H9 (cell line): ENCODE results near the gene ALDH5A1. TPM values are rescaled to one million over a fixed set of nuclear protein-coding genes. Genes with fewer than 3 reads are reported as not detected.

ENCODE experiments used
- DNase-seq: peaks from one replicate; pipeline ENCODE4 v3.0.0-alpha.2; 2017
- H2AFZ ChIP-seq: one replicate; pipeline ENCODE4 v1.6.1; 2013; ENCODE audit warnings: mild to moderate bottlenecking, low read length, control low read depth, moderate library complexity
- H2AK5ac ChIP-seq: 2 replicates; pipeline ENCODE4 v1.6.1; 2013; ENCODE audit warnings: low read length, control low read depth, mixed read lengths; ENCODE audit not compliant: insufficient read length
- H2BK120ac ChIP-seq: one replicate; pipeline ENCODE4 v1.6.1; 2013; ENCODE audit warnings: low read depth, mild to moderate bottlenecking, low read length, control low read depth, inconsistent platforms; ENCODE audit not compliant: poor library complexity, severe bottlenecking
- H2BK12ac ChIP-seq: 2 replicates; pipeline ENCODE4 v1.6.1; 2013; ENCODE audit warnings: low read length, control low read depth, mixed read lengths, low read depth; ENCODE audit not compliant: insufficient read length
- H2BK15ac ChIP-seq: 2 replicates; pipeline ENCODE4 v1.6.1; 2013; ENCODE audit warnings: low read depth, low read length, control low read depth
- H2BK20ac ChIP-seq: one replicate; pipeline ENCODE4 v1.6.1; 2013; ENCODE audit warnings: low read depth, mild to moderate bottlenecking, low read length, control low read depth, inconsistent platforms; ENCODE audit not compliant: poor library complexity, severe bottlenecking
- H2BK5ac ChIP-seq: 2 replicates; pipeline ENCODE4 v1.6.1; 2013; ENCODE audit warnings: low read length, control low read depth, mixed read lengths; ENCODE audit not compliant: insufficient read length
- H3K14ac ChIP-seq: 2 replicates; pipeline ENCODE4 v1.6.1; 2013; ENCODE audit warnings: low read length, control low read depth; ENCODE audit not compliant: insufficient read depth
- H3K18ac ChIP-seq: 2 replicates; pipeline ENCODE4 v1.6.1; 2013; ENCODE audit warnings: low read depth, mild to moderate bottlenecking, mixed read lengths, low read length, control low read depth; ENCODE audit not compliant: insufficient read length
- H3K23ac ChIP-seq: 2 replicates; pipeline ENCODE4 v1.6.1; 2013; ENCODE audit warnings: low read length, control low read depth, mixed read lengths, low read depth; ENCODE audit not compliant: insufficient read length
- H3K23me2 ChIP-seq: 2 replicates; pipeline ENCODE4 v1.6.1; 2013; ENCODE audit warnings: low read depth, mild to moderate bottlenecking, mixed read lengths, low read length, control low read depth; ENCODE audit not compliant: insufficient read length, poor library complexity, severe bottlenecking
- H3K27ac ChIP-seq: 2 replicates; pipeline ENCODE4 v1.5.1; 2013; ENCODE audit warnings: low read length, control low read depth, mixed read lengths, low read depth; ENCODE audit not compliant: insufficient read length
- H3K27me3 ChIP-seq: 2 replicates; pipeline ENCODE4 v1.6.1; 2013; ENCODE audit warnings: low read length, control low read depth, inconsistent platforms; ENCODE audit not compliant: insufficient read depth
- H3K4ac ChIP-seq: 2 replicates; pipeline ENCODE4 v1.6.1; 2013; ENCODE audit warnings: low read depth, mild to moderate bottlenecking, control low read depth, inconsistent platforms, low read length, moderate library complexity
- H3K4me1 ChIP-seq: 2 replicates; pipeline ENCODE4 v1.6.1; 2013; ENCODE audit warnings: low read length, control low read depth, inconsistent platforms; ENCODE audit not compliant: insufficient read depth
- H3K4me2 ChIP-seq: 2 replicates; pipeline ENCODE4 v1.6.1; 2013; ENCODE audit warnings: low read length, control low read depth, mixed read lengths; ENCODE audit not compliant: insufficient read length, insufficient read depth
- H3K56ac ChIP-seq: 2 replicates; pipeline ENCODE4 v1.6.1; 2013; ENCODE audit warnings: low read depth, mild to moderate bottlenecking, mixed read lengths, low read length, control low read depth; ENCODE audit not compliant: insufficient read length
- H3K79me1 ChIP-seq: 2 replicates; pipeline ENCODE4 v1.6.1; 2013; ENCODE audit warnings: low read depth, mild to moderate bottlenecking, moderate library complexity, low read length, control low read depth, inconsistent platforms; ENCODE audit not compliant: insufficient read depth, poor library complexity, severe bottlenecking
- H3K79me2 ChIP-seq: 2 replicates; pipeline ENCODE4 v1.6.1; 2013; ENCODE audit warnings: low read length, control low read depth, inconsistent platforms; ENCODE audit not compliant: insufficient read depth
- H3K9ac ChIP-seq: 2 replicates; pipeline ENCODE4 v1.6.1; 2013; ENCODE audit warnings: low read length, control low read depth, mixed read lengths; ENCODE audit not compliant: insufficient read length; ENCODE audit errors: extremely low read depth
- H3K9me3 ChIP-seq: one replicate; pipeline ENCODE4 v1.6.1; 2013; ENCODE audit warnings: low read depth, low read length, inconsistent platforms; ENCODE audit not compliant: control insufficient read depth
- H3T11ph ChIP-seq: one replicate; pipeline ENCODE4 v1.6.1; 2013; ENCODE audit warnings: mild to moderate bottlenecking, low read length, control low read depth, inconsistent platforms
- H4K20me1 ChIP-seq: one replicate; pipeline ENCODE4 v1.6.1; 2013; ENCODE audit not compliant: control insufficient read depth, insufficient read length, insufficient read depth
- H4K5ac ChIP-seq: 2 replicates; pipeline ENCODE4 v1.6.1; 2013; ENCODE audit warnings: low read depth, mild to moderate bottlenecking, mixed read lengths, low read length, control low read depth; ENCODE audit not compliant: insufficient read length
- H4K8ac ChIP-seq: replicated peaks from 2 replicates; pipeline ENCODE4 v1.6.1; 2013; ENCODE audit warnings: low read length, control low read depth, mixed read lengths, low read depth; ENCODE audit not compliant: insufficient read length
- H4K91ac ChIP-seq: 2 replicates; pipeline ENCODE4 v1.6.1; 2013; ENCODE audit warnings: low read depth, mild to moderate bottlenecking, moderate library complexity, mixed read lengths, low read length, control low read depth; ENCODE audit not compliant: insufficient read length
- H3K27ac Mint-ChIP-seq, 3 experiments: 2 replicates in 2 of 3; 3 replicates in 1 of 3; pipeline ENCODE4 v1.8.0; 2020 to 2021; ENCODE audit warnings: mixed read lengths in 3 of 3, mild to moderate bottlenecking in 1 of 3, moderate library complexity in 1 of 3
- H3K27me3 Mint-ChIP-seq: 2 replicates; pipeline ENCODE4 v1.8.0; 2021; ENCODE audit warnings: low read depth, mild to moderate bottlenecking, moderate library complexity, mixed read lengths
- H3K36me3 Mint-ChIP-seq, 3 experiments: 2 replicates in 2 of 3; 3 replicates in 1 of 3; pipeline ENCODE4 v1.8.0; 2020 to 2021; ENCODE audit warnings: low read depth in 3 of 3, mixed read lengths in 3 of 3; ENCODE audit not compliant: insufficient read depth in 1 of 3
- H3K4me1 Mint-ChIP-seq, 2 experiments: 2 replicates each; pipeline ENCODE4 v1.8.0; 2020; ENCODE audit warnings: mixed read lengths in 2 of 2
- H3K4me3 Mint-ChIP-seq, 2 experiments: 2 replicates in 1 of 2; 3 replicates in 1 of 2; pipeline ENCODE4 v1.8.0; 2020 to 2021; ENCODE audit warnings: mild to moderate bottlenecking in 2 of 2, mixed read lengths in 2 of 2, moderate library complexity in 1 of 2
- H3K9me3 Mint-ChIP-seq, 2 experiments: 2 replicates in 1 of 2; 3 replicates in 1 of 2; pipeline ENCODE4 v1.8.0; 2020; ENCODE audit warnings: mild to moderate bottlenecking in 2 of 2, mixed read lengths in 2 of 2, moderate library complexity in 1 of 2
- WGBS: extraction: QIAGEN DNeasy Blood & Tissue Kit; methylation state at CpG from one replicate; pipeline ENCODE4 v1.1.7; 2013; ENCODE audit warnings: missing lambda C conversion rate, low lambda C conversion rate, mixed read lengths; ENCODE audit not compliant: insufficient read length; ENCODE audit errors: extremely low coverage; 5-methylcytosine and 5-hydroxymethylcytosine counted together
- total RNA-seq: library from RNA; stranded (reverse); gene quantifications from 2 replicates; pipeline ENCODE4 v1.2.1, GENCODE V29; 2021
- TF ChIP-seq, protein P1 (sequence below): fragments of 200-600 bp; sonication (generic); conservative IDR thresholded peaks from 3 replicates; pipeline ENCODE4 v1.8.0; 2021; ENCODE audit warnings: antibody characterized with exemption, mild to moderate bottlenecking

The ALDH5A1 gene
- total RNA-seq, 1 experiment from 2014 or later = 5.4 TPM

- Histone ChIP-seq H3K27ac (no peak overlapping the region), H3K23me2 (no peaks in the 10 kb centered on the region), H4K91ac (no peak overlapping the region), H2BK20ac (no peak overlapping the region), H2BK12ac (no peak overlapping the region), H2AFZ (no peak overlapping the region), H2BK5ac (no peak overlapping the region), H3K9me3 (no peaks in the 10 kb centered on the region), H3T11ph (no peak overlapping the region), H3K18ac (no peak overlapping the region), H3K14ac (no peak overlapping the region), H3K4ac (no peak overlapping the region), H3K27me3 (no peaks in the 10 kb centered on the region), H2AK5ac (no peak overlapping the region), H2BK15ac (no peak overlapping the region), H4K8ac (no peak overlapping the region), H3K79me2 (no peaks in the 10 kb centered on the region), H3K23ac (no peak overlapping the region), H3K9ac (no peak overlapping the region), H3K56ac (no peak overlapping the region), H3K4me2 (no peak overlapping the region), H3K79me1 (no peaks in the 10 kb centered on the region), H4K5ac (no peak overlapping the region), H2BK120ac (no peak overlapping the region), H4K20me1 (no peaks in the 10 kb centered on the region), H3K4me1 (0 out of 2 replicates have a peak, but pooled peaks cover 2% of the 10 kb centered on the region)
- TF ChIP-seq, protein P1, sequence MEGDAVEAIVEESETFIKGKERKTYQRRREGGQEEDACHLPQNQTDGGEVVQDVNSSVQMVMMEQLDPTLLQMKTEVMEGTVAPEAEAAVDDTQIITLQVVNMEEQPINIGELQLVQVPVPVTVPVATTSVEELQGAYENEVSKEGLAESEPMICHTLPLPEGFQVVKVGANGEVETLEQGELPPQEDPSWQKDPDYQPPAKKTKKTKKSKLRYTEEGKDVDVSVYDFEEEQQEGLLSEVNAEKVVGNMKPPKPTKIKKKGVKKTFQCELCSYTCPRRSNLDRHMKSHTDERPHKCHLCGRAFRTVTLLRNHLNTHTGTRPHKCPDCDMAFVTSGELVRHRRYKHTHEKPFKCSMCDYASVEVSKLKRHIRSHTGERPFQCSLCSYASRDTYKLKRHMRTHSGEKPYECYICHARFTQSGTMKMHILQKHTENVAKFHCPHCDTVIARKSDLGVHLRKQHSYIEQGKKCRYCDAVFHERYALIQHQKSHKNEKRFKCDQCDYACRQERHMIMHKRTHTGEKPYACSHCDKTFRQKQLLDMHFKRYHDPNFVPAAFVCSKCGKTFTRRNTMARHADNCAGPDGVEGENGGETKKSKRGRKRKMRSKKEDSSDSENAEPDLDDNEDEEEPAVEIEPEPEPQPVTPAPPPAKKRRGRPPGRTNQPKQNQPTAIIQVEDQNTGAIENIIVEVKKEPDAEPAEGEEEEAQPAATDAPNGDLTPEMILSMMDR = no peak
- no peaks in the 10 kb centered on the region for H3K9me3 Mint-ChIP-seq
- H3K36me3 Mint-ChIP-seq = no peaks in the 10 kb centered on the region; a peak in 1 of 7 replicates
- peaks cover 6 to 13% of the 10 kb centered on the region in 2 experiments for H3K4me1 Mint-ChIP-seq
- H3K27ac Mint-ChIP-seq = no peak overlapping the region
- H3K27me3 Mint-ChIP-seq = no peaks in the 10 kb centered on the region
- H3K4me3 Mint-ChIP-seq = no peak overlapping the region
- no CpG with 5 or more reads among the region's 3 CpGs for WGBS
- DNase-seq = no peak
Measured at GRCh38 chr6:24535210-24535609, 40.4 kb downstream of the ALDH5A1 start.
